AG04450 (cell line): ENCODE results near the gene SLC3A2. TPM values are rescaled to one million over a fixed set of nuclear protein-coding genes. Genes with fewer than 3 reads are reported as not detected.
"Not testable (repeated sequence)": the region's sequence is repeated elsewhere in the genome, so short reads cannot be mapped to it uniquely, and the experiment has no call there.

Source experiments
- CTCF ChIA-PET: fragments of 300-600, 350-600 bp; formaldehyde crosslinking; extraction: SDS; loops from one replicate; lab custom pipeline; 2022; ENCODE audit warnings: antibody characterized with exemption, inconsistent platforms; lab: Charles Lee
- POLR2A ChIA-PET: fragments of 350-600 bp; formaldehyde crosslinking; extraction: SDS; loops from one replicate; lab custom pipeline; 2021; ENCODE audit warnings: antibody characterized with exemption, inconsistent platforms; lab: Yijun Ruan, JAX
- DNase-seq: peaks from one replicate; pipeline ENCODE4 v3.0.0-alpha.2; 2011; ENCODE audit warnings: low read depth, low spot score
- H3K27ac ChIP-seq: one replicate; pipeline ENCODE4 v1.5.1; 2012; ENCODE audit warnings: low read depth, low read length, control low read depth
- H3K27me3 ChIP-seq: one replicate; pipeline ENCODE4 v1.6.0; 2012; ENCODE audit warnings: low read length; ENCODE audit not compliant: control insufficient read depth, insufficient read depth
- H3K4me3 ChIP-seq: 2 replicates; pipeline ENCODE4 v1.5.1; 2011; ENCODE audit warnings: mild to moderate bottlenecking, low read depth, low read length, control low read depth
- H3K9me3 ChIP-seq: 2 replicates; pipeline ENCODE4 v1.5.1; 2012; ENCODE audit warnings: low read length; ENCODE audit not compliant: control insufficient read depth, insufficient read depth
- CTCF ChIP-seq: IDR thresholded peaks from 2 replicates; pipeline ENCODE4 v1.5.1; 2011; ENCODE audit warnings: low read depth, low read length, control low read depth, inconsistent platforms
- polyA plus RNA-seq: library from polyadenylated mRNA; depleted of rRNA; stranded (reverse); fragments of >200 nt; gene quantifications from 2 replicates; pipeline ENCODE4 v1.2.3, GENCODE V29; 2011

Gene SLC3A2
- polyA plus RNA-seq, 1 experiment, result 263 TPM

GRCh38 chr11:62835336-62835735 is 45.4 kb upstream of the SLC3A2 start:
- ChIA-PET CTCF (no interaction called here), POLR2A (no interaction called here)
- H3K27ac ChIP-seq, result no peak overlapping the region
- no peak for DNase-seq
- TF ChIP-seq CTCF, result no peak
- no peaks in the 10 kb centered on the region; the same call in 1 of the 2 replicates for H3K9me3 ChIP-seq
- H3K4me3 ChIP-seq, result no peak overlapping the region
- H3K27me3 ChIP-seq, result no peaks in the 10 kb centered on the region

GRCh38 chr11:62839050-62839945 is 41.4 kb upstream of the SLC3A2 start, which contains the start of gene WDR74:
WDR74 (minus strand) TSS chr11:62839590; CDS start chr11:62839570, 20 bp downstream.
- ChIA-PET POLR2A (interaction anchor here (0.6 to 3.0 kb wide), 11 partner anchors 7 to 286 kb away, joined by 3 to 172 read pairs (median 17); partner anchors contain the start of genes C11orf98, CSKMT, EEF1G and HNRNPUL2), CTCF (no interaction called here)
- DNase-seq, result peak; percentile 73
- peak within 1 kb of the TSS; percentile 97 for H3K27ac ChIP-seq
- H3K9me3 ChIP-seq, result no peaks in the 10 kb centered on the region; the same call in 1 of the 2 replicates
- H3K4me3 ChIP-seq, result peak within 1 kb of the TSS; percentile 97
- H3K27me3 ChIP-seq, result no peaks in the 10 kb centered on the region
- TF ChIP-seq CTCF, result no peak

- H3K27me3 ChIP-seq, H3K9me3 ChIP-seq, CTCF ChIA-PET: not testable (repeated sequence)
- POLR2A ChIA-PET, result interaction anchor here (0.5 to 3.0 kb wide), 55 partner anchors 8 to 1938 kb away, joined by 3 to 172 read pairs (median 5); partner anchors contain the start of genes B3GAT3, C11orf98, CSKMT and EEF1G
- peak overlapping the region; percentile 97 for H3K27ac ChIP-seq
- peak overlapping the region; percentile 97 for H3K4me3 ChIP-seq
- peak; percentile 62 for DNase-seq
These were observed 39.9 kb upstream of the SLC3A2 start for GRCh38 chr11:62840721-62841360.

- DNase-seq, result peak; percentile 99
- H3K27me3 ChIP-seq, result no peaks in the 10 kb centered on the region
- TF ChIP-seq CTCF, result no peak
- H3K27ac ChIP-seq, result peak overlapping the region; percentile 97
- H3K9me3 ChIP-seq, result no peaks in the 10 kb centered on the region; the same call in 1 of the 2 replicates
- H3K4me3 ChIP-seq, result peak overlapping the region; percentile 50
- CTCF ChIA-PET, result no interaction called here
- POLR2A ChIA-PET, result interaction anchor here (0.5 to 3.0 kb wide), 53 partner anchors 9 to 1937 kb away, joined by 3 to 172 read pairs (median 5); partner anchors contain the start of genes B3GAT3, C11orf98, CSKMT and EEF1G
These were observed 39.1 kb upstream of the SLC3A2 start for GRCh38 chr11:62841361-62842170.
